GM19239 (cell line): ENCODE measurements around the gene FARP1.

Experiments used
- DNase-seq: peaks from one replicate; pipeline ENCODE4 v3.0.0; 2011; ENCODE audit warnings: low spot score; ENCODE audit not compliant: insufficient read length
- FAIRE-seq: peaks from 2 replicates; lab custom pipeline; 2011; peaks lifted over from hg19 to GRCh38; lab: Jason Lieb, UNC

Gene FARP1

DNA sequence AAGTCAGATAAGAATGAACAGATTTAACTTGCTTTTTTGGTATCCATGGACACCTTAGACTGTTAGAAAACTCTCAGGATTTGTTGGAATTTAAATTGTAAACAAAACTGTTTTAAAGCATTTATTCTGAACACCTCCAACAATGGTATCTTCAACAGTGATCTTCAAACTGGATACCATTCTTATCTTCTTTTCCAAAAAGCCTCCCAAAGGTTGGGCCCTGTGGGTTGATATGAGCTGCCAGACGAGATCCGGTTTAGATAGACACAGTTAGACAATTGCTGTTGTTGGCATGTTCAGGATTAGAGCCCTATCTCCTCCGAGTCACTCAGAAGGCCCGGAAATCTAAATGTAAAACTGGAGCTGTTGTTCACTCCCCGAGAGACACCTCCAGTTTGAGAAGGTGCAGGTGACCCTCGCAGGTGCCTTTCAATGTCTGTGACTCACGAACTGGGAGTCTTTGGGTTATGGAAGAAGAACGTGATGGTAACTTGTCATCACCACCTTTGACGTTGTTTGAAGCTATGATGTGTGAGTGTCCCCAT lies 177.7 kb downstream of the FARP1 start:
- DNase-seq, result no peak
- FAIRE-seq, result no peak

DNA sequence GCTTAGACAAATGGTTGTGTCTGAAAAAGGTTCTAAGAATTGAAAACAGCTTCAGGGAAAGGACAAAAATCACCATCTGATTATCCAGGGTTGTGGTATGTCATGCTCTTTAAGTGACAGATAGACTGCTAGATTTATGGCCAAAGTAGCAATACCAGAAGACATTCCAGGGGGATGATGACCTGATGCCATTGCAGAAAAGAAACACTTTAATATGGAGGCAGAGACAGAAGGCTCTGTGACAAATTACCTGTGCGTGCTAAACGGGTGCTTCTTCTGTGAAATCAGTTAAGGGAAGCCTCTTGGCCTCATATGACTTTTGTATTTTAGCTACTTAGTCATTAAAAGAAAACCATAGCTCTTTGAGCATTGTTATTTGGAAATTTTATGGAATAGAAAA lies 178.5 kb downstream of the FARP1 start:
- DNase-seq (no peak), FAIRE-seq (no peak)

DNA sequence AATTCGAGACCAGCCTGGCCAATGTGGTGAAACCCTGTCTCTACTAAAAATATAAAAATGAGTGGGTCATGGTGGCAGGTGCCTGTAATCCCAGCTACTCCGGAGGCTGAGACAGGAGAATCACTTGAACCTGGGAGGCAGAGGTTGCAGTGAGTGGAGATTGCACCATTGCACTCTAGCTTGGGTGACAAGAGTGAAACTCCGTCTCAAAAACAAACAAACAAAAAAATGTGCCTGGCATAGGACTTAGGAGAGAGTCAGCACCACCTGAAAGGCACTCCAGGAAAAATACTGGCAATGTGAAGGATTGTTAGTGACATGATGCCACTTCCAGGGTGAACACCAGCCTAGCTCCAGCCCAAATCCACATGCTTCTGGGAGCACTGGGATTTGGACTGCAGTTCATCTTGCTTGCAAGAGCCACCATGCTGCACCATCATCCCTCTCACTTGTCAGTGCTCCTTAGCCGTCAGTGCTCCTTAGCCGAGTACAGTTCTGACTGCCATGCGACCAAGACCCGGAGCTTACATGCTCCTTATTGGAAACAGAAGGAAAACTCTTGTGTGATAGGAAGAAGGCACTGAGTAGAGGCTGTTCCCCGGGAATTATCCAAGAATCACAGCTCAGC lies 179.3 kb downstream of the FARP1 start:
- no peak for FAIRE-seq
- no peak for DNase-seq

DNA sequence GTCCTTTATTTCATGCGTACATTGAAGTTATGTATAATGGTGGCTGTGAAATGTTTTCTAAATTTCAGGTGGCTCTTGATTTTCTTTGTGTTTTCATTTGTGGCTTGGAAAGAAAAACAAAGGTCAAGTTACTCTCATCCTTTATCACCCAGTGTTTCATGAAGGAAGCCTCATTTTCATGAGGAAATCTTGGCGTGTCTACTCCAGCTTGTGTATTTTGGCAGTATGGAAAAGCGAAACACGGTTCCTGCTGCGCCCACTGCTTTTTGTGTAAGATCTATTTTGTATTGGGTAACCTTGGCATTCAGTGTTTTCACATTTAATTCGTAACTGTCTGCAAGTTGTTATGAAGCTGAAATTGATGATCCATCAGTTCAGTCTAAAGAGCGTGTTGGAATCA lies 181.2 kb downstream of the FARP1 start:
- DNase-seq, result no peak
- FAIRE-seq, result no peak

DNA sequence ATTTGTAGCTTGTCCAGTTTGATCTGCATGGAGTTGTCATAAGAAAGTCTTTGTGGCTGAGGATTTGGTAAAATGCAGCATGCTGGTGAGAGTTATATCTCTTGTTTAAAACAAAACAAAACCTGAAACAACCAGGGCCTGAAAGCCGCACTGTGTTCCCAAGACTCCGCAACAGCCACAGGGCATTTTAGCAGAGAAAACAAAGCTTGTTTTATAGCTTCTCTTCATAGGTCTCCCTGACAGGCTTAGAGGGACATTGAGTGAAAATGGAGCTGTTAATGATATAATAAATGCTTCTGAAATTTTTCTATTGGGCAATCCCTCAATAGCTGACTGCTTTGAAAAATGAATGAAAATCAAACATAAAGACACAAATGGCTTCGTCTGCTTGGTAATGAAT lies 182.8 kb downstream of the FARP1 start:
- DNase-seq (no peak), FAIRE-seq (no peak)

DNA sequence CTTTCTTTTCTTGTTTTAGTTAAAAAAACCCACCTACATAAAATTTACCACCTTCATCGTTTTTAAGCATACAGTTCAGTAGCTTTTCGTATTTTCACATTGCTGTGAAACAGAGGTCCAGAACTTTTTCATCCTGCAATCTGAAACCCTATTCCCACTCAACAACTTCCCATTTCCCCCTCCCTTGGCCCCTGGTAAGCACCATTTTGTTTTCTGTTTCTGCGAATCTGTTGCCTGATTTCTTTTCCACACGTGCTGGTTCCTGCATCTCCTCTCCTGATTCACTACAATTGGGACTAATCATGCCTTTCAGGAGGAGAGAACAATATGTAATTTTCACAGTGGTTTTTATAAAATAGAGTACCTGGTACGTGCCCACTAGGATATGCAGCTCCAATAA lies 183.4 kb downstream of the FARP1 start:
- FAIRE-seq, result no peak
- DNase-seq, result no peak

DNA sequence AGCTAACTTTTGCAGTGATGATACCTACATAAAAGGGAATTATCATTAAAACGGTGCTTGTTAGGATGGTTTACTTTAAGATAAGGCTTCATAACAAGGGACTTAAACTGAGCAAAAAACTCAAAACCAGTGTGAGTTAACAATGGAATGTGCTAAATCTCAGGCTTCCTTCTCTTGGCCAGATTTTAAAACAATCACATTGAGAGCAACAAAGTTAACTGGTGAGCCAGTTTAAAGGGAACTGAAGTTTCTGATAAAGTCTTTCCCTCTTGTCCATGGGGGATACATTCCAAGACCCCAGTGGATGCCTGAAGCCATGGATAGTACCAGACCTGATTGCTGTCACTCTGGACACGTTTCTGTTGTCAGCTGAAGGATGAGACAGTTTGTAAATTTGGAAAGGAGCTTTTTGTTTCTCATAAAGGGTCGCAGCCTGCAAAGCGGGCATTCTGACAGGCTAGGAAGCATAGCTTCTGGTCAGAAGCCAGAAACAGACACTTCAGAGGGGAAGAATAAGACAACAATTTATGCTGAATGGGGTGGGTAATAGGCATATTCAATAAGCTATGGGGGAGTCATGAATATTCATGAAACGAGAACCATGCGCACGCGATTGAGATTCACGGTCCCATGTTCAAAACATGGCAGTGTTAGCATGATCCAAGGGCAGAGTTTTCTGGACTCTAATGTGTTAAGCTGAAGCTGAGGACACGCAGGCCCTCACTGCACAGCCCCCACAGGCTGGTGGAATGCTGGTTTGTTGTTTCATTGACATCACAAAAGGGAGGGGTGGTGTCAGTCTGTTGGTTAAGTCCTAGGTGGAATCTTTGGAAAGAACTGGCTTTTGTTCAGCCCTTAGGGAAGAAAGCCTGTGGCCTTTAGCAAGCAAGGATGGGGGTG lies 184.7 kb downstream of the FARP1 start:
- DNase-seq, result no peak
- FAIRE-seq, result no peak

DNA sequence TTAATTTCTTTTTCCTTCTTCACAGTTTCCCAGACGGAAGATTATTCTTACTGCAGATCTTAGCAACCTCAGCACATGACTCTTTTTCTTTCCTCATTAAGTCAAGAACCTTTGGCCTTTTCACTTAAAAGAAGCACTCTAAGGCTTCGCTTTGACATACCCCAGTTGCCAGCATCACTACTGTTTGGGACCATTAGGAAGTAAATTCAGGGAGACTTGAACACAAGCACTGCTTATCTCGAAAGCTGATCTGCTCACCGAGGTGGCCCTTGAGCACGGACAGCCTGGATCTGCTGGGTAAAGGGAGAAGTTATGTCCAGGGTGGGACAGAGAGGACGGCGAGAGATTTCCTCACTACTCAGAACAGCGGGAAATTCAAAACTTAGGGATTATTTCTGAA lies 185.6 kb downstream of the FARP1 start:
- FAIRE-seq, result no peak
- no peak for DNase-seq

DNA sequence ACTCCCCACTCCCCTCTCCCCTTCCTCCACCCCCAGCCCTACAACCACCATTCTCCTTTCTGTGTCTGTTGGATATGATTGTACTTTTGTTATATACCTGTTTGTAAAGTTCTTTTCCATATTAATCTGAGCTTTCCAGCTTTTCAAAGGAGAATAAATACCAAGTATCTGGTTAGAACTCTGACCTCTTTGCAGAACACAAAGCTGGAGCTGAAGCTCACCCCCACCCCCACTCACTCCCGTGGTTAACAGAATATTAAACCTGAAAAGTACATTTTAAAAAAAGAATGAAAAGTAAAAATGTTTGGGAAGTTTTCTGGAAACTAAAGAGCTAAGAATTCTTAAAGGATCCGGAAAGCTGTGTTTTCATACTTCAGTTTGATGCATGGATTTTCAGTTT lies 189.3 kb downstream of the FARP1 start:
- FAIRE-seq (no peak), DNase-seq (no peak)

DNA sequence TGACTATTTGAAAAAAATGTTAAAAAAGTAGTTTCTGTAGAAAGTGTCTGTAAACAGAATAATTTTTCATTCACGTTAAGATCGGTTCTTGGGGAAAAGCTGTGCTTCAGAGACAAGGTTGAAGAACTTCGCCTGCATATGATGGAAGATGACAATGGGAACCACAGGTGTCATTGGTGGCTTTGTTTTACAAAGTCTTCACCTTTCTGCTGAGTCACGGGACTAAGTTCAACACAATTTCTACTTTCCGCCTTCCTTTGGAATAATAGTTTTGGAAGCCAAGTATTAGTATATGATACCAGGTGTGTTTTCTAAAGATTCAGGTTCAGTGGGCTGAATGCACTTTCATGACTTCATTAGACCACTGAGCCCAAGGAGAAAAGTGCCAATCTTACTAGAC lies 189.8 kb downstream of the FARP1 start:
- DNase-seq (no peak), FAIRE-seq (no peak)

DNA sequence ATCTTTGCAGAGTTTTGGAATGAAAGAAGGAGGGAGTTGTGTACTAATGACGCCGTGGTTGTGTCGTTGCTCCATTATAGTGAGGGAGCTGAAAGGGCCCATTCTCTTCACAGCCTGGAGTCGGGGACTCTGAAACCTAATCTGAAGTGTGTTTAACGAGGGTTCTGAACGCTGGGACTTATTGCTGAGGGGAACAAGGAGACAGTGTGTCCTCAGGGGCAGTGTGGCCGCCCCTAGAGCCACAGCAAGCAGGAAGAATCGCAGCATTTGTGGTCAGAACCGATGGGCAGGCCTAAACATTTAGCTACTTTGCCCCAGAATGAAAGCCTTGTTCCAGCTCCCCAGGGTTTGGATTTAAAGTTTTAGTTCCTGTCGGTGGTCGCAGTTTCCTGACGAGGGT lies 190.6 kb downstream of the FARP1 start:
- no peak for FAIRE-seq

DNA sequence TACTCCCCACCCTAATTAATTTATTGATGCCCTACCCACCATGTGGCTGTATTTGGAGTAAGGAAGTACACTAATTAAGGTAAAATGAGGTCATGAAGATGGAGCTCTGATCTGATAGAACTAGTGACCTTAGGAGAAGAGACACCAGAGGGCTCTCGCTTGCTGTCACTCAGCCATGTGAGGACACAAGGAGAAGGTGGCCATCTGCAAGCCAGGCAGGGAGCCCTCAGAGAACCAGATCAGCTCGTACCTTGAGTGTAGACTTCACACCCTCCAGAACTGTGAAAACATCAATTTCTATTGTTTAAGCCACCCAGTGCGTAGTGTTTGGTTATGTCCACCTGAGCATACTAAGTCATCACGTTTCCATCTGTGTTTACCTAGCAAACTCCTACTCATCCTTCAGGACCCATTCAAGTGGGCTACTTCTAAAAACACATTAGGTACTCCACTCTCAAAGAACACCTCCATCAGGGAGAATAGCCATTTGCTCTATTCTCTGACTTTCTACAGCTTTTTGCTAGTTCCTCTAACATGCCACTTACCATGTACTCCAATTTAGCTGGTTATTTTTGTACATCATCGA lies 191.8 kb downstream of the FARP1 start:
- DNase-seq (no peak), FAIRE-seq (no peak)

More for the DNA sequence above, 190.6 kb downstream of the FARP1 start:
- no peak for DNase-seq

DNA sequence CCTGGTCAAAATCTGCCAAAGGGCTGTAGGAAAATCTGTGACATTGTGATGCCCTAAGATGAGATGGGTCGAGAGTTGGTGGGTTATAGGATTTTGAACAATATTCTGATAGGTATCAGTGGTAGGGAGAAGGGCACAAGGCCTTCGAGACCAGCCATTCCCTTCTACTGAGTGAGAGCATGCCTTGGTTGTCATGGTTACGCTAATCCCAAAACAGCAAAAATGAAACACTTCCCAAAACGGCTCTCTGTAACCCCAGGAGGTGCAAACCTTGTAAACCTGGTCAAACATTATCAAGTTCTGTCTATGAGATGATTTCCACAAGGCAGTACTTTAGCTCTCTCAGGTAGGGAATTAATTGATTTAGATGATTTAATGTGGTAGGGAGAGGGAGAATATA lies 192.8 kb downstream of the FARP1 start:
- no peak for DNase-seq
- FAIRE-seq, result no peak

DNA sequence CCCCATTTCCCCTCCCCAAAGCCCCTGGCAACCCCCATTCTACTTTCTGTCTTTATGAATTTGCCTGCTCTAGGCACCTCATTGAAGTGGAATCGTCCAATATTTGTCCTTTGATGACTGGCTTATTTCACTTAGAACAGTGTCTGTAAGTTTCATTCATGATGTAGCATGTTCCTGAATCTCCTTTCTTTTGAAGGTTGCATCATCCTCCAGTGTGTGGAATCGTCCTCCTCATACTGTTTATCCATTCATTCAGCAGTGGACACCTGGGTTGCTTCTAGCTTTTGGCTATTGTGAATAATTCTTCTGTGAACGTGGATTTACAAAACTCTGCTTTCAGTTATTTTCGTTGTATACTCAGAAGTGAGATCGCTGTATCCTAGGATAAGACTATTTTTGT lies 195.4 kb downstream of the FARP1 start:
- DNase-seq, result no peak

DNA sequence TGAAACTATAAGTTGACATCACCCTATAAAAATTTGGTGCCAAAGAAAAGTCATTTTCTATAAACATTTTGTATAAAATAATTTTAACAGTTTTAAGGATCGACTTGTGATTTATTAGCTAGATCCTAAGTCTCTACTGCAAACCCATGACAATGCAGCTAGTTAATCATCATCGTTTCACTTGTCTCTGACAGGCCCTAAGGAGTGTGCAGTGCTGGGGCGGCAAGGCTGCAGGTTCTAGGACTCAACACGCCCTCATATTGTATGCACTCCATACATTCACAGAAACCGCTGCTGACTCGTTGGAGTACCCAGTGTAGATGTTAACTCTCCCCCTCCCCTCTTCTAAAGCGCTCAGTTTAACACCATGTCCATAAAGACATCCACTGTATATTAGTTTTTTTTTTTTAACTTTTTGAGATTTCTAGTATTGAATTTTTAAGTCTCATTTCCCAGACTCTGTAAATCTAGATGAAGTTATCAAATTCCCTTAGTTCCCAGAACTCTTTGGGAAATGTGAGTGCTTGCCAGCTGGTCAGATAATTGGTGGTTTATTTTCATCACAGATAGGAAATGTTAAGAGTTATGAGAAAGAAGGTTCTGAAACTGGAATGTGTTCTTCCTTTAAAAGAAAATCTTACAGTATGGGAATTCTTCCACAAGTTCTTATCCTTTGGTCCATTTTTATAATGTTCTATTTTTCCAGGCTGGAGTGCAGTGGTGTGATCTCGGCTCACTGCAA lies 197.0 kb downstream of the FARP1 start:
- FAIRE-seq (no peak), DNase-seq (no peak)

More for the DNA sequence above, 195.4 kb downstream of the FARP1 start:
- FAIRE-seq, result no peak

DNA sequence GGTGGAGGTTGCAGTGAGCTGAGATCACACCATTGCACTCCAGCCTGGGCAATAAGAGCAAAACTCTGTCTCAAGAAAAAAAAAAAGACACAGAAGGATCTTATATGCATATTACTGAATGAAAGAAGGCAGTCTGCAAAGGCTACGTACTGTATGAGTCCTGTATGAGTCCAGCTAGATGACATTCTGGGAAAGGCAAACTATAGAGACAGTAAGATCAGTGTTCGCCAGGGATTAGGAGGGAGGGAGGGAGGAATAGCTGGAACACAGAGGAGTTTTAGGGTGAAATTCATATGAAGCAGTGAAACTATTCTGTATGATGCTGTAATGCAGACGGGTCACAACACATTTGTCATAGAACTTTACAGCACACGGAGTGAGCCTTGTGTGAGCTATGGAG lies 200.1 kb downstream of the FARP1 start:
- FAIRE-seq (no peak), DNase-seq (no peak)

DNA sequence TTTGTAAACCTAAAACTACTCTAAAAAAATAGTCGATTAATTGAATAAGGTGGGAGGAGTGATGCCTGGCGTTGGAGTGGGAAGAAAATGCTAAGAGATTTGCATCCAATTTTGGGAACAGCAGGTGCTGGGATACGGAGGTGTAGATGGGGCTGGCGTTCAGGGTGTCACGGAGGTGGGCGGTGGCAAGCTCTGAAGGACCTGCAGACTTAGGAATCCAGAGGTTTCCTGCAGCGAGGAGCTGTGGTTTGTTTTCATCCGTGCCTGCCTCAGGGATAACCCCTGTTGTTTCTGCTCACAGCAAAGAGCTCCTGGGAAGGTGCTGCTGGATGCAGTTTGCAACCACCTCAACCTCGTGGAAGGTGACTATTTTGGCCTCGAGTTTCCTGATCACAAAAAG lies 200.6 kb downstream of the FARP1 start:
- DNase-seq (no peak), FAIRE-seq (no peak)

DNA sequence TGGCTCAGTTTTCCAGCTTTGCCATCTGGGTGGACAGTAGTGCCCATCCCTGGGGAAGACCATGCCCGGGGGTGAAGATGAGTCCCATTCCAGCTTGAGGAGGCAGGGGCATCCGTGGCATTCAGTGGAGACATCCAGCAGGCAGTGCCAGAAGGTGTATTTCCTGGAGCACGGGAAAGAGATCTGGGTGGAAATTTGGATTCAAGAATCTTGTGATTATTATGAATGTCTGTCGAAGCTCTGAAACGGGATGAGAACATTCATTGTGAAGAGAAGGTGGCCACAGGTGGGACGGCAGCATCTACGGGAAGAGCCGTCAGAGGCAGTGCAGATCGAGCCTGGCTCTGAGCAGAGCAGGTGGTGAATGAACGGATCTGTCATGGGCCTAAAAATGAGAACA lies 201.5 kb downstream of the FARP1 start:
- no peak for FAIRE-seq
- DNase-seq, result no peak

DNA sequence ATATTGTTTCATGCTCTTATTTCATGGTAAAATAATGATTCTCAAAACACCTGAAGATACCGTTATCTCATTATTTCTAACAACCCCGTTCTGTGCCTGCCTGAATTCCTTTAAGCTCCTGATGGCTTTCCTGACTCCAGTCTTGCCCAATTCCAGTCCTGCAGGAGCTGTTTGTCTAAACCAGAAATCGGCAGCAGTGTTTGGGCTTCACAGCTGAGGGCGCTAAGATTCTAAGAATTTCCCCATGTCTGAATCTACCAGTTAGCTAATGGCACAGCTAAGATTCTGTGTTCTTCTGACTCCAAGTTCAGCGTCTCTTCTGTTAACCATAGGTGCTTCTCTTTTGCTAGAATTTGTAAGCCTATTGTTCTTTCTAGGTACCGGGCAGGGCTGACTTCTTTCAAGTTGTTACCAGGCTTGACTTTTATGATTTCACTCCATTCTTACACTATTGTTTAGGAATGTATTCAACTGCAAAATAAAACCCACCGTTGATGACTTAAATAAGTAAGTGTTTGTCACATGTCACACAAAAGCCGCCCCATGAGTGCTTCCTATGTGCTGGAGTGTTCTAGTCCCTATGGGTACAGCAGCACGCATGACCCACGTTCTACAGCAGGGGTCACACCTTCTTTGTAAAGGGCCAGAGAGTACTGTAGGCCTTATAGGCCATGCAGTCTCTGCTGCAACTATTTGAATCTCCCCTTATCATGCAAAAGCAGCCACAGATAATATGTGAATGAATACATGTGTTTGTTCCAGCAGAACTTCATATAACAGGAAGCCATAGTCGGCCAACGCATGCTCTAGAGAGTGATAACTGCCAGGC lies 202.4 kb downstream of the FARP1 start:
- DNase-seq (no peak), FAIRE-seq (no peak)
